HG03575 (cell line): ENCODE results near the gene SLC12A8.
"Not testable (repeated sequence)": the region's sequence is repeated elsewhere in the genome, so short reads cannot be mapped to it uniquely, and the experiment has no call there.

Experiments used
- ATAC-seq: cut with Tn5 transposase; IDR thresholded peaks from one replicate; pipeline ENCODE4 v1.9.1; 2021; ENCODE audit not compliant: unreplicated experiment, insufficient number of reproducible peaks, low FRiP score; ENCODE audit errors: extremely low read depth

Gene SLC12A8

DNA sequence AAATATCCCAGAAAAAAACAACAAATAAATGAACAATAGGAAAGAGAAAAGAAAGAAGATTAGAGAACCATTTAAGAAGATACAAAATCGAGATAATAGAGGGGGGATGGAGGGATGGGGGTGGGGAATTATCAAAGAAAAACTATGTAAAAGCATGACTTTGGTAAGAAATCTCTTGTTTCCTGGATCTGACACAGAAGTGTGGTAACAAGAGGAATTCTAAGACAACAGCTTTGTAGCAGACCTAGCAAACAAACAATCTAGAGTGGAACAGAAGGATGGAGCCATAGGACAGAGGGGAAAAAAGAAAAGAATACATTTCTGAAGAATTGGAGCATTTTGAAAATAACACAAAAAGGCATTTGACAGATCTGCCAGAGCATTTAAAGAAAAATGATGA lies 107.4 kb downstream of the SLC12A8 start:
- ATAC-seq = no peak

DNA sequence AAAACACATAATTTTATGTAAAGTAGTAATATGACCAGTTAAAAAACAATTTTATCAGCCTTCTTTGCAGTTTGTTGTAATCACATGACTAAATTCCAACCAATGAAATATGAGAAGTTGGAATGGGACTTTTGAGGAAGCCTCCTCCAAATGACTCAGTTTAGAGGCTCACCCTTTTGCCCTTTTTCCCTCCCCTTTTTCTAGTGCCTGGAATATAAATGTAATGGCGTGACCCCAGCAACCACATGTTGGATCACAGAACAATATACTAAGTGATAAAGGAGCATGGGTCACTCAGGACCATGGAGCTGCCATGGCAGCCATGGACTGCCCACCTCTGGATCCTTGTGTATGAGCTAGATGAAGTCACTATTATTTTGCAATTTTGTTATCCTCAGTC lies 107.9 kb downstream of the SLC12A8 start:
- no peak for ATAC-seq

DNA sequence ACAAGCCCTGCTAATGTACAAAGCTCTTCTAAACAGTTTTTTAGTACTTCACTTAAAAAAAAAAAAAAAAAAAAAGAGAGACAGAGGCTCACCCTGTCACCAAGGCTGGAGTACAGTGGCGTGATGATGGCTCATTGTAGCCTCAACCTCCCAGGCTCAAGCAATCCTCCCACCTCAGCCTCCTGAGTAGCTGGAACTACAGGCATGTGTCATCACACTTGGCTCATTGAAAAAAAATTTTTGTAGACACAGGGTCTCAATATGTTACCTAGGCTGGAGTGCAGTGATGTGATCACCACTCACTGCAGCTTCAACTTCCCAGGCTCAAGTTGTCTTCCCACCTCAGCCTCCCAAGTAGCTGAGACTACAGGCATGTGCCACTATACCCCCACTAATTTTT lies 109.1 kb downstream of the SLC12A8 start:
- no peak for ATAC-seq

DNA sequence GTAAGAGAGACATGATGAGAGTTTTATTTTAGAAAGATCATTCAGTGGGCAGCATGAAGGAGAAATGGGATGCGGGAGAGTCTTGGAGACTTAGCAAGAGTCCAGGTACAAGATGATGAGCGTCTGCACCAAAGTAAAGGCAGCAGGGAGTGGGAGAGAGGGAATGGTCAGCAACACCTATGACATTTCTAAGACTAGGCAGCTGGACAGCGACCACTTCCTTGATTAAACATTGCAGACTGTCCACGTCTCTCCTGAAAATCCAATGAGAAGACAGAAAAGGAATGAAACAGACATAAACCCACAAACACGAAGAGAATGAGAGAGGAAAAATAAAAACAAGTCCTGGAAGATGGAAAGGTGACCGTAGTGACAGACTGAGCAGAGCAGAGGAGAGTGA lies 110.1 kb downstream of the SLC12A8 start:
- ATAC-seq = no peak

DNA sequence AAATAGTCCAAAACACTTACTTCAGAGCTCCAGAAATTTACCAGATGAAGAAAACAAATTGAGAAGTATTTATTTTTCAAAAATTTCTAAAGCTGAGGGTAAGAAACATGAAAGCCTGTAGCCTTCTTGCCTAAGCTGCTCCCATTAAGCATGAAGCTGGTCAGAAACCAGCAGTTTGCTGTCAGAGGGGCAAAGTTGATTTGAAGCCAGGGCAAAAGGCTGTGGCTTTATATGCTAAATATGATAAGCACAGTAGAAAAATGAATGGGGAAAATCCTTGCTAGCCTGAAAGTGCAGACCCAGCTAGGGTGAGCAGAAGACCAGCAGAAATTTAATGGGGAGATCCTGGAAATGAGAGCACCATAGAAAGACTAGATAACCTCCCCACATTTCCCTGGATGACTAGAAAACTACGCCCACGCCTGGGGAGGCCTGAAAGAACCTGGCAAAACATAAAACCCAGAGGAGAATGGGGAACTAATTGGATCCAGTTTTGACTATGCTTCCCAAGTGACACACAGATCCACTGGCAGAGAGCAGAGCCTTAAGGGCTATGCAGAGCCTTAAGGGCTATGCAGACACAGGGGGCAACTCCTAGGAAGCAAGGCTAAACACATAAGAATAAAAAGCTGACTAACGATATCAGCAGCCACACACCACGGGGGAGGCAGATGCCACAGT lies 113.8 kb downstream of the SLC12A8 start:
- no peak for ATAC-seq

DNA sequence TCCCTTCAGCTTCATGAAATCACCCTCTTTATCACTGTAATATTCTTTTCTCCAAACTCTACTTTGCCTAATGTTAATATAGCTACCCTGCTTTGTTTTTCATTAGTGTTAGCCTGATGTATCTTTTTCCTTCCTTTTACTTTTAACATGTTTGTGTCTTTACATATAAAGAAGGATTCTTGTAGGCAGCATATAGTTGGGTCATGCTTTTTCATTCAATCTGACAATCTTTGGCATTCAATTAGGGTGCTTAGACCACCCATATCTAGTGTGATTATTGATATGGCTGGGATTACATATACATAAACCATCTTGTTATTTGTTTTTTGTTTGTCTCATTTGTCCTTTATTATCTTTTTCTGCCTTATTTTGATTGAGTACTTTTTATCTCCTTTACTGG lies 121.9 kb downstream of the SLC12A8 start:
- ATAC-seq = no peak

DNA sequence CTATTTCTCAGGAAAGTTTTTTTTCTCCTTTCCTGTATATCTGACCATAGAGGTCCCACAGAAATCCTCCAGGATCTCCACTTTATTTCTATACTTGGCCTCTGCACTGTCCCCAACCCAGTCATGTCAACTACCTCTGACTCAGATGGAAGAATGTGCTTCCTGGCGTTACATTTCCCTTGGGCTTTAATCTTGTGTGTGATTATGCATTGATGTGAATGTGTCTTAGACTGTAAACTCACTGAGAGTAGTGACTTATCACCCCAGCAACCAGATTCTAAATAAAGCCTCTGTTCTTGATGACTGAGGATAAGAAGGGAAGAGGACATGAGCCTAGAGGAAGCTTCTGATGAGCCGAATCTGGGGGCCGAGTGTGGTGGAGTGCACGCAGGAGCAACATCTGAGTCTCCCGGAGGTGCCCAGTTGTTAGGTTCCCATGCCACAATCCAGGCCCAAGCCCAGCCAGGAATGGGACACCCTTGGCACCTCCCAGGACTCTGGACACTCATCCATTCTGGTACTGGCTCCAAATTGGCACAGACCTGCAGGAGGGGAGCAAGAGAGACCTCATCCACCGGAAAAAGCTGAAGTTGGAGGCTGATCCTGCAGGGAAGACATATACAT lies 124.7 kb downstream of the SLC12A8 start:
- ATAC-seq = no peak

DNA sequence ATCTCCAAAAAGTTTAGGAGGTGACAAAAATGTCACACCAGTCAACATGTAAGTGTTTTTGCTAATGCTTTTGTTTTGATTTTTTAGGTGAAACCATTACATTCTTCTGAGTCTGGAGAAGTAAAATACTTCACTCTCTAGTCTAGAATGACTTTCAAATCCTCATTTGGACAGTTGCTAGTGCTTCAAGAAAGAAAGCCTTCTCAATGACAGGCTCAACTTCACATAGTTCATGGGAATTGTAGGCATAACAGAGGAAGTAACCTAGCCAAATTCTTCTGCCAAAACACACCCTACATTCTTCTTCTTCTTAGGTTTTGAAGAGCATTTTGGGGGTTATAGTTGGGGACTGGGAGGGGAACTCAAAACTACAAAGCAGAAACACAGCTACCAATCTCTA lies 127.4 kb downstream of the SLC12A8 start:
- no peak for ATAC-seq

DNA sequence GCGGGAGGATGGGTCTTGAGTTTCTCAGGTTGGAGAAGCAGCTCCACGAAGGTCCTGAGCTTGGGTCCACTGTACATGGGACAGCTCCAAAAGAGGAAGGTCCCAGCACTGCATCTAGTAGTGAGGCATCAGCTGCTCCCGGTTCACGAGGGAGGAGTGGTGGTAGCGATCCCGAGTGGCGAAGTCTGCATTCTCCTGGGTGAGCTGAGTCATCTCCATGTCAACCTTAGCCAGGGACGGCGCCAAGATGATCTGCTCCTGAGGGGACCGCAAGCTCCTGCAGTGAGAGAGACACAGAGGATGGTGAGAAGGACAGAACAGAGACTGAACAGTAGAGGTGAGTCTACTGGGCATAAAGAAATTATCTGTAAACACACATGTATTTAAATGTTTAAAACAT lies 128.8 kb downstream of the SLC12A8 start:
- ATAC-seq = no peak

DNA sequence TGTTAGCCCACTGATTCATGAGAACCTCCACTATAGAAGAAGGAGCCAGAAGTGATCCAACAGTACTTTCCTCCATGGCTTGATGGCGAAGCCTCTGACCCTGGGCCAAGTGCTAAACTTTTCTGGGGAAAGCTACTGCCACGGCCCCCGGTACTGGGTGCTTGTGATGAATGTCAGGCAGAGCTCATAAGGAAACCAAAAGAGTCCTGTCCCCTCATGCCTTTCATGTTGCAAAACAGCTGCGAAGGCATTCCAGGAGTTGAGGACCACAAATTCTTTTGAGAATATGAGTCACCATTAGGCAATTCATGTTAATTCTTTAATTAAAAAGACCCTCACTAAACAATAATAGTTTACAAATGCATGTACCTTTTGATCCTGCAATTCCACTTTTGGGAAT lies 130.2 kb downstream of the SLC12A8 start:
- ATAC-seq = not testable (repeated sequence)

DNA sequence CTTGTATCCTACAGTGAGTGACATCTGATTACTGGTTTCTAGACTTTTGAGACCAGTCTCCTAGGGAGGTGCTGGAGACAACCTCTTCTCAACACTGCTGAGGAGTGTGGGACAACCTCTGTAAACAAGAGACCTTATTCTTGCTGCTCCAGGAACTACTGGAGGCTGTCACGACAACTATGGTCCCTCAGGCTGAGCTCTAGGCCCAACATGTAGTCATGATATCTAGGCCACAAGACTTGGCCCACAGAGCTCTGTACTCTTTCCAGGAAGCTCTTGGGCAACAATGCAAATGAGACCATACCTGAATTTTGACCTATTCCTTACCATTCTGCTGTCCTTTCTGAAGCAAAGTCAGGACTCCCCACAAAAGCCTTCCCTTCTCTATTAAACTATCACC lies 132.5 kb downstream of the SLC12A8 start:
- no peak for ATAC-seq

DNA sequence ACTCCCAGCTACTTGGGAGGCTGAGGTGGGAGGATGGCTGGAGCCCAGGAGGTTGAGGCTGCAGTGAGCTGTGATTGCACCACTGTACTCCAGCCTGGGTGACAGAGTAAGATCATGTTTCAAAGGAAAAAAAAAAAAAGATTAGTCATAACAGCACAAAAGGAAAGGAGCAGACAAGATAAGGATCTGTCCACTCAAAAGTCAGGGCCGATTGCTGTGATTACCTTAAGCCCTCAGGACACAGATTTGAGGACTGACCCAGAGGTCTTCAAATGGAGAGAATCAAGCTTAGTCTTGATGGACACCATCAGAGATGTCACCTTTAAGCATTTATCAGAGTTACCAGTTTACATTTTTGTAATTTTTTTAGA lies 132.9 kb downstream of the SLC12A8 start:
- no peak for ATAC-seq

DNA sequence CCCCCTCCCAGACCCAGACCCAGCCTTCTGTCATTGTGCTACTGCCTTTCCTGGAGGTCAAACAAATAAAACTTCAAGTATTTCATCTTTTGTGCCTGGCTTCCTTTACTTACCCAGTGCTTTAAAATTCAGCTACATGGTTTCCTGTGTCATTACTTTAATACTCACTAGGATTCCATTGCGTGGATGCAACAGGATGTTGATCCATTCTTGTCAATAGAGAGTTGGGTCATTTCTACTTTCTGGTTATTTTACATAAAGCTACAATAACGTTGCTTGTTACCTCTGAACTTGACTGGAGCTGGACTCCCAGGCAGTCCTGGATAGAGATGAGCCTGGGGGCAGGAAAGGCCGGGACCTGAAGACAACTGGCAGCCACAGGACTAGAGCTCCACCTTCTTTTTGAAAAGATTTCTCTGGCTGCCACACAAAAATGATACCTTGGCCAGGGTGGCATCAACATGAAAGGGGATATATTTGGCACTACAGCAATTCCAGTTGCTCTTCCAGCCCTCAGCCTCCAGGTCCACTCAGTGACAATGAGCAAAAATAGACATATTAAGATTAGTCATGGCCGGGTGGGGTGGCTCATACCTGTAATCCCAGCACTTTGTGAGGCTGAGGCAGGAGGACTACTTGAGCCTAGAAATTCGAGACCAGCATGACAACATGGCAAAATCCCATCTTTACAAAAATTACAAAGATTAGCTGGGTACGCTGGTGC lies 133.4 kb downstream of the SLC12A8 start:
- ATAC-seq = no peak

DNA sequence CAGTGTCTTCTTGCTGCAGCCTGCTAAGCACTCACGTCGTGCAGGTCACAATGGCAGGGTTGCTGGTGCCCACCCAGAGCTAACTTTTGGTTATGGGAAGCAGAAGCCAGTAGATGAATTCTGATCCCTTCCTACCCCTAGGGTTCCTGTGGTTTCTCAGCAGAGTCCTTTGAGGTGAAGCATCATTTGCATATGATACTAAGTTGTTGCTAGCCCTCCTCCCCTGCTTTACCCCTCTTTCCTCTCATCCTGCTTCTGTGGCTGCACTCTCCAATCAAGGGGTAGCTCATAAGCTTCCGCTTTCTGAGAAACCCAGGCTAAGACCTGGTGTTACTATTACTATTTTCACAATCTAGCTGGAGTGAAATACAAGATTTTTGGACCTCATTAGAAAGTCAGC lies 134.7 kb downstream of the SLC12A8 start:
- no peak for ATAC-seq

DNA sequence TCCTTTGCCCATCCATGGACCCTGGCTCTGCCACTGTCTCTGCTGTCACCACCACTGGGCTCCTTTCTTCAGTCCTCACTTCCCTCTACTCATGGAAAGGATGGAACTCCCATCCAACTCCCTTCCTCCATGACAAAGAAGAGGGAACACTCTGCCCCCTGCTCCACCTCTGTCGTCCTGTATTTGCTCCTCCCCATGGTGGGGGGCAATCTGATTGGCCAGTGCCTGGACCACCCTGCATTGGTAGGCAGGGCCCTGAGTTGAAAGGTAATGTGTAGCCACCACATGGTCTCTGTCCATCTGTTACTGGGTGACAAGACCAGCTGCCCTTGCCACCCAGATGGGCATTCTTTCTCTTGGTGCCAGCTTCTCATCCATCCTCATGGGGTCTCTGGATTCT lies 136.1 kb downstream of the SLC12A8 start:
- ATAC-seq = no peak

DNA sequence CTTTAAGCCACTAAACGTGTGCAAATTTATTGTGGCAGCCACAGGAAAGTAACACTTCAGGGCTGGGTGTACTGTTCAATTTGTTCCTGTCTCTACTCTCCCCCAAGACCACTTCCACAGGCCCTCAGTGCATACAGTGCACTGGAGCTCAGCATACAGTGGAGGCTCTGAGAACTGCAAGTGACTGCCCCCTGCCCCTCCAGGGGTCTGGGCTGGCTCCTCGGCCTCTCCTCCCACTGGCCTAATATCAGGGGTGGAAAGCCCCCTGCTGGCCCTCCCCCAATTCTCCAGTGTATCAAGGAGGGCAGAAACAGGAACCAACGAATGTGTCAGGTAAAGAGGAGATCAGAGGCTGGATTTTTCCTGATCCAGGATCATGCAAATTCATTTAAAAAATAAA lies 136.8 kb downstream of the SLC12A8 start:
- ATAC-seq = no peak

DNA sequence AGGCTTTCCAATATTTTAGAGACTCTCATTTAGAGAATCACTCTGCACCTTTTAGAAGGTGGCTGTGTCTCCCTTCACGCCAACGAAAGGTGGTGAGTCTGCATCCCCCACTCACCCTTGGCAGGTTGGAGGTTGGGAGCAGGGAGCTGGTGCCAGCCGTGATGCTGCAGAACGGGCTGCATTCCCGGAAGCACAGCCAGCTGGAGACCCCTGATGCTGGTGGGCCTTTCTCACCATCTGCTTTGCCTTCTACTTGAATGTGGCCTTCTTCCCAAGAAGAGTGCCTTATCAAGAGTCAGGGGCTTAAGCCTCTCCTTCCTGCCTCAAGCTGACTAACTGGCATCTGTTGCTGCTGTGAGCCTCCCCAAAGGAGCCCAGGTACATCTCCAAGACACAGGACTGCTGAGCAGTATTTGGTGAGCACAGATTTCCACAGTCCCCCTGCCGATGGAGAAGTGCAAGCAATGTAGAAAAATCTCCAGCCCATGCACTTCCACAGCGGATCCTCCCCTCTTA lies 139.1 kb downstream of the SLC12A8 start:
- ATAC-seq = no peak

DNA sequence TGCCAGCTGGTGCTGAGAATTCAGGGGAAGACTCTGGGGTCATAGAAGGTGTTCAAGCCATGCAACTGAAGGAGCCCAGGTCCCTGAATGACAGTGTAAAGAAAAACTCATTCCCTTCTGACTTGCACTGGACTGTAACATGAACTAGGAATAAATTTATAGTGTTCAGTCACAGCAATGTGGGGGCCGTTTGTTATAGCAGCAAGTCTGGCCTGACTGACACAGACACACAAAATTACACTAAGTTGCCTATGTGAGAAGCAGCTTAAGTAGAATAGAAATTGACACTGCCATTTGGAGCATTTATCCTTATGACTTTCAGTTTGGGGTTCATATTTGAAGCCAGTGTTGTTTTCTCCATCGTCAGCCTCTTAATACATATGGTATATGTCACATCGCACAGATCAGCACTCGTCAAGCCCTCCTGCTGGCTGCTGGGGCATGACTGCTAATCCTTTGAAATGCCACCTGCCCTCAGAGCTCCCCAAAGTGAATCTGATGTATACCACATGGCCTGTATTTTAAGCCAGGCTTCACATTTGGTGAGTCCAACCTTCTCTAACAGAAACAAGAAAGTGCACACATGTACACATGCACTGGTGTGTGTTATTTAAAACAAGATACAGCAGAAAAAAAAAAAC lies 139.7 kb downstream of the SLC12A8 start:
- ATAC-seq = no peak

DNA sequence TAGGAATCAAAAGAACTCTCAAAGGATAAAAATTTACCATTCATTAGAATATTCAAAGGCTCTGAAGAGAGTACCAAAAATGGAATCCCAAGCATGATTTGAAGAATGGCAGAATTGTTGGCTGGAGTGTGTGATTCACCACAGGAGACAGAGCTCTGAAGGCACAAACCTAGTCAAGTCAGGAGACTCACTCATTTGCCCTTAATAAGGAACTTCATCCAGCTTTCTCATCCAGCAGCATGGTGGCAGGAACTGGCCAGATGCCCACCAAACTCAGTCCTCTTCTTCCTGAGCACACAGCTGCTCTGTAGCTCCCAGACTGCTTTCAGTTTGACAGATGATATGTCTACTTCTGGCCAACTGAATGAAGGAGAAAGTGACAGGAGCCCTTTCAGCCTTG lies 140.2 kb downstream of the SLC12A8 start:
- no peak for ATAC-seq
